Fibroblast of skin of abdomen (primary cell): ENCODE results near the gene ZBTB5.
"Not testable (repeated sequence)": the region's sequence is repeated elsewhere in the genome, so short reads cannot be mapped to it uniquely, and the experiment has no call there.

Experiments
- DNase-seq: peaks from one replicate; pipeline ENCODE4 v3.0.0-alpha.2; 2013

The ZBTB5 gene

GRCh38 chr9:37451628-37452027, 13.6 kb downstream of the ZBTB5 start:
- no peak for DNase-seq

- no peak for DNase-seq
Observed at GRCh38 chr9:37449862-37450632, 15.2 kb downstream of the ZBTB5 start.

- no peak for DNase-seq
Observed at GRCh38 chr9:37447111-37447510, 18.1 kb downstream of the ZBTB5 start.

- DNase-seq = no peak
Observed at GRCh38 chr9:37446401-37446800, 18.8 kb downstream of the ZBTB5 start.

GRCh38 chr9:37445832-37446231, 19.4 kb downstream of the ZBTB5 start:
- no peak for DNase-seq

GRCh38 chr9:37444890-37445289, 20.4 kb downstream of the ZBTB5 start:
- no peak for DNase-seq

GRCh38 chr9:37443566-37443965, 21.7 kb downstream of the ZBTB5 start:
- DNase-seq = no peak

- DNase-seq = no peak
Observed at GRCh38 chr9:37442556-37442955, 22.7 kb downstream of the ZBTB5 start.

GRCh38 chr9:37441776-37442370, 23.4 kb downstream of the ZBTB5 start:
- no peak for DNase-seq

- no peak for DNase-seq
Observed at GRCh38 chr9:37438359-37438758, 26.9 kb downstream of the ZBTB5 start.

- no peak for DNase-seq
Observed at GRCh38 chr9:37437621-37438020, 27.6 kb downstream of the ZBTB5 start.

- no peak for DNase-seq
Observed at GRCh38 chr9:37437010-37437409, 28.2 kb downstream of the ZBTB5 start.

GRCh38 chr9:37436540-37436939, 28.7 kb downstream of the ZBTB5 start:
- no peak for DNase-seq

- no peak for DNase-seq
Observed at GRCh38 chr9:37433867-37434371, 31.3 kb downstream of the ZBTB5 start.

GRCh38 chr9:37432020-37432419, 33.2 kb downstream of the ZBTB5 start:
- no peak for DNase-seq

- no peak for DNase-seq
Observed at GRCh38 chr9:37430841-37431597, 34.2 kb downstream of the ZBTB5 start.

GRCh38 chr9:37429441-37430285, 35.6 kb downstream of the ZBTB5 start:
- no peak for DNase-seq

GRCh38 chr9:37428345-37428744, 36.9 kb downstream of the ZBTB5 start:
- no peak for DNase-seq

- no peak for DNase-seq
Observed at GRCh38 chr9:37426846-37427245, 38.4 kb downstream of the ZBTB5 start.

- DNase-seq = not testable (repeated sequence)
Observed at GRCh38 chr9:37426431-37426830, 38.8 kb downstream of the ZBTB5 start.

GRCh38 chr9:37425298-37425752, 39.9 kb downstream of the ZBTB5 start:
- DNase-seq = no peak

GRCh38 chr9:37424686-37425297, 40.5 kb downstream of the ZBTB5 start:
- no peak for DNase-seq
